PC-3 (cell line): ENCODE measurements around the gene THBS2.

Source experiments
- EZH2phosphoT487 ChIP-seq: fragments of 300-600 bp; sonication (generic); IDR thresholded peaks from 2 replicates; pipeline ENCODE4 v1.6.1; 2018; ENCODE audit warnings: mild to moderate bottlenecking, antibody characterized with exemption, low read length, borderline replicate concordance
- TF ChIP-seq, protein P1 (sequence below): fragments of 300-600 bp; sonication (generic); conservative IDR thresholded peaks from 2 replicates; pipeline ENCODE4 v1.5.1; 2017; ENCODE audit warnings: antibody characterized with exemption, low read depth, mild to moderate bottlenecking, low read length

DNA sequence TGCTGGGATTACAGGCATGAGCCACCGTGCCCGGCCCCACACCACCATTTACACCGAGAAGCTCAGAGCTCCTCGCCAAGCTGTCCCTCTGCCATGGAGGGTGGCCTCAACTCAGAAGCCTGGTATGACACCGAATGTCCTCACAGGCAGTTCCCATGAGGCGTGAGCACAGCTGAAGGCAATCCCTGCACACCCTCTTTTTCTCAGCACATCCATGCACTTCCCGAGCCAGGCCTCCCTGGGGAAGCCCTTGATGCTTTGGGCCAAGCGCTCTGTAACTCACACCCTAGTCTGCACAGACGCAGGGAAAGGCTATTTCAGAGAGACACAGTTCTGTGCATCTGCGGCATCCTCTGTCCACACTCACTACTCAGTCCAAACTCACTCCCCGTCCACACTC, 18.4 kb downstream of the THBS2 start:
- TF ChIP-seq, protein P1, sequence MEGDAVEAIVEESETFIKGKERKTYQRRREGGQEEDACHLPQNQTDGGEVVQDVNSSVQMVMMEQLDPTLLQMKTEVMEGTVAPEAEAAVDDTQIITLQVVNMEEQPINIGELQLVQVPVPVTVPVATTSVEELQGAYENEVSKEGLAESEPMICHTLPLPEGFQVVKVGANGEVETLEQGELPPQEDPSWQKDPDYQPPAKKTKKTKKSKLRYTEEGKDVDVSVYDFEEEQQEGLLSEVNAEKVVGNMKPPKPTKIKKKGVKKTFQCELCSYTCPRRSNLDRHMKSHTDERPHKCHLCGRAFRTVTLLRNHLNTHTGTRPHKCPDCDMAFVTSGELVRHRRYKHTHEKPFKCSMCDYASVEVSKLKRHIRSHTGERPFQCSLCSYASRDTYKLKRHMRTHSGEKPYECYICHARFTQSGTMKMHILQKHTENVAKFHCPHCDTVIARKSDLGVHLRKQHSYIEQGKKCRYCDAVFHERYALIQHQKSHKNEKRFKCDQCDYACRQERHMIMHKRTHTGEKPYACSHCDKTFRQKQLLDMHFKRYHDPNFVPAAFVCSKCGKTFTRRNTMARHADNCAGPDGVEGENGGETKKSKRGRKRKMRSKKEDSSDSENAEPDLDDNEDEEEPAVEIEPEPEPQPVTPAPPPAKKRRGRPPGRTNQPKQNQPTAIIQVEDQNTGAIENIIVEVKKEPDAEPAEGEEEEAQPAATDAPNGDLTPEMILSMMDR = no peak
- TF ChIP-seq EZH2phosphoT487 = no peak
